Pons (tissue), 1 donor: ENCODE results near the gene MRPS7.

Experiments used
- DNase-seq: peaks from one replicate; pipeline ENCODE4 v3.0.0-alpha.2; 2016; ENCODE audit warnings: low spot score

Gene MRPS7

GRCh38 chr17:75261336-75262111, at the start of gene MRPS7, which contains the start of gene GGA3:
Gene MRPS7 (plus strand): TSS chr17:75261879. CDS start chr17:75261901, 22 bp downstream.
Gene GGA3 (minus strand): TSS chr17:75261606. CDS start chr17:75261587, 19 bp downstream.
- DNase-seq = peak; percentile 90

GRCh38 chr17:75218131-75218530, 43.5 kb upstream of the MRPS7 start:
- DNase-seq = no peak

DNA sequence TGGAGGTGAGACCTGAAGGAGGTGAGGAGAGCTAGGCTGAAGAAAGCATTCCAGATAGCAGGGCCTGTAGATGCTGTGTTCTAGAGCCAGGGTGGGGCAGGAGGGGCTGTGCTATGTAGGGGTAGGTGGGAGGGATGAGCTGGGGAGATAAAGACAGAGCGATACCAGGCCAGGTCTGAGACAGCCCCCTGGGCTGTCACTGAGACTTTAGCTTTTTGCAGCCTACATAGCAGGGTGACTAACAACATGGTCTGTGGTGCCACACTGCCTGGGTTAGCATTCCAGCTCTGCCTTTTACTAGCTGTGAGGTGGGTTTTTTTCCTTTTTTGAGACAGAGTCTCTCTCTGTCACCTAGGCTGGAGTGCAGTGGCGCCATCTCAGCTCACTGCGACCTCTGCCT, 41.9 kb upstream of the MRPS7 start:
- no peak for DNase-seq

GRCh38 chr17:75225016-75225415, 36.7 kb upstream of the MRPS7 start:
- DNase-seq = no peak

DNA sequence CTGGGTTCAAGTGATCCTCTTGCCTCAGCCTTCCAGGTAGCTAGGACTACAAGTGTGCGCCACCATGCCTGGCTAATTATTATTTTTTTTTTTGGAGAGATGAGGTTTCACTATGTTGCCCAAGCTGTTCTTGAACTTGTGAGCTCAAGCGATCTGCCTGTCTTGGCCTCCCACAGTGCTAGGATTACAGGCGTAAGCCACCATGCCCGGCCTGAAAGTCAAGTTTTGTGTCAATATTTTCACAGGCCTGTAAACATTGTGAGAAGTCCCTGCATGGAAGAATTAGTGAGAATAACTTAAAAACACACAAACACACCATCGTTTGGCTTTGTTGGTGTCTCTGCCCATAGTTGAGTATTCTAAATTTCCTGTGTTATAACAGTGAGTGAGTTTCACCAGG, 34.0 kb upstream of the MRPS7 start:
- DNase-seq = no peak

DNA sequence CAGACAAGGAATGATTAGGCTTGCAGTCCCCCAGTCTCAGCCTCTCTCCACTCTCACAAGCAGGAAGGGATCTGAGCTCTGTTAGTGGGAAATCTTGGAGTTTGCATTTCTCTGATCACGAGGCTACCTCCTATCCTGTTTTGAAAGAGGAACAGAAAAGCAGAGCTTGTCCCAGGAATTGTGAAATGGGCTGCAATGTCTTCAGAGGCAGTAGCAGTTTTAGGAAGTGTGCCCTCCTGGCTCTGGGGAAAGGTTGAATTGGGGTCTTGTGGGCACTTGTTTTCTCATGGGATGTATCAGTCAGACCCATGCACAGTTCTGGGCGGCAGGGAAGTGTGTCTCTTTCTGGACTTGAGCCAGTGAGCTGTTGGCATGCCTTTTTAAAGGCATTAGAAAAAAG, 33.4 kb upstream of the MRPS7 start:
- peak; percentile 77 for DNase-seq

GRCh38 chr17:75228847-75229246, 32.8 kb upstream of the MRPS7 start:
- no peak for DNase-seq

DNA sequence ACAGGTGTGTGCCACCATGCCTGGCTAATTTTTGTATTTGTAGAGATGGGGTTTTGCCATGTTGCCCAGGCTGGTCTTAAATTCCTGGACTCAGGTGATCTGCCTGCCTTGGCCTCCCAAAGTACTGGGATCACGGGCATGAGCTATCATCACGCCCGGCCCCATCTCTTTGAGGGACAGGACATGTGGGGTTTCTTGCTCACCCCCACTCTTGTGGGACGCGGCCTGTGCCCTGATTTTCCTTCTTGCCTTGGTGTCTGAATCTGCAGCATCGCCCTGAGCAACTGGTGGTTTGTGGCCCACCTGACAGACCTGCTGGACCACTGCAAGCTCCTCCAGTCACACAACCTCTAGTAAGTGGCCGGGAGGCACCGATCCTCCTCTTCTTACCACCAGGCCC, 30.6 kb upstream of the MRPS7 start:
- no peak for DNase-seq

DNA sequence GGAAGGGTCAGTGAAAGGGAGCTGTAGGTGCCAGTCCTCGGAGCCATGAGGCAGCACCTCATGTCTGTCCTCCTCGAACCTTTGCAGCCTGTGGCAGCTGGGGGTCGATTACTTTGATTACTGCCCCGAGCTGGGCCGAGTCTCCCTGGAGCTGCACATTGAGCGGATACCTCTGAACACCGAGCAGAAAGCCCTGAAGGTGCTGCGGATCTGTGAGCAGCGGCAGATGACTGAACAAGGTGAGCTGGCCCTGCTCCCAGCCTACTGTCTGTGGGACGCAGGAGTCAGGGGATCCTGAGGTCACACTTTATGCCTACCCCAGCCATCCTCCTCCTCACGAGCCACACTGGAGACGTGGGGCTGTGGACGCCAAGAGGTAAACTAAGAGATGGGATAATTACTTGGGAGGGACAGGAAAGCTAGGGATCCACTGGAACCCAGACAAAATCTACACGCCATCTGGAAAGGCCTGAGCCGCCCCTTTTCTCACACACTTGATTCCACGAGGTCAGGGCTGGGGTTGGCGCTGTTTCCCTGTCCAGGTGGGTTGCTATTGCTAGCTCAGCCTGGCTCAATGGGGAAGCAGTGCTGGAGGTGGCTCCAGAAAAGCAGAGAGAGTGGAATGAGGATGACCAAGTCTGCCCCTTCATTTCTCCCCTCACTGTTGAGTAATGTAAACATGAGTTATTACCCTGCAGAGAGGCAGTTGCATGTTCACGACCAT, 29.8 kb upstream of the MRPS7 start:
- DNase-seq = no peak

DNA sequence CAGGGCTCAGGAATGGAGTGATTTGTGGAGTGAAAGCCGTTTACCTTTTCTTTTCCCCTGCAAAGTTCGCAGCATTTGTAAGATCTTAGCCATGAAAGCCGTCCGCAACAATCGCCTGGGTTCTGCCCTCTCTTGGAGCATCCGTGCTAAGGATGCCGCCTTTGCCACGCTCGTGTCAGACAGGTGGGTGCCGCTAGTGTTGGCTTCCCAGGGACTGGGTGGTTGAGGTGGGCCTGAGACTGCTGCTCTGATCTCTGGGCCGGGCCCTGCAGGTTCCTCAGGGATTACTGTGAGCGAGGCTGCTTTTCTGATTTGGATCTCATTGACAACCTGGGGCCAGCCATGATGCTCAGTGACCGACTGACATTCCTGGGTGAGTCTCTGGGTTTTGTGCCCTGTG, 28.9 kb upstream of the MRPS7 start:
- DNase-seq = no peak

- DNase-seq = no peak
Measured at GRCh38 chr17:75237100-75238014, 24.3 kb upstream of the MRPS7 start.

GRCh38 chr17:75238020-75238580, 23.6 kb upstream of the MRPS7 start:
- DNase-seq = no peak

- DNase-seq = peak; percentile 55
Measured at GRCh38 chr17:75238684-75239191, 22.9 kb upstream of the MRPS7 start.

- DNase-seq = no peak
Measured at GRCh38 chr17:75239214-75239613, 22.5 kb upstream of the MRPS7 start.

GRCh38 chr17:75239778-75240393, 21.8 kb upstream of the MRPS7 start:
- DNase-seq = no peak

DNA sequence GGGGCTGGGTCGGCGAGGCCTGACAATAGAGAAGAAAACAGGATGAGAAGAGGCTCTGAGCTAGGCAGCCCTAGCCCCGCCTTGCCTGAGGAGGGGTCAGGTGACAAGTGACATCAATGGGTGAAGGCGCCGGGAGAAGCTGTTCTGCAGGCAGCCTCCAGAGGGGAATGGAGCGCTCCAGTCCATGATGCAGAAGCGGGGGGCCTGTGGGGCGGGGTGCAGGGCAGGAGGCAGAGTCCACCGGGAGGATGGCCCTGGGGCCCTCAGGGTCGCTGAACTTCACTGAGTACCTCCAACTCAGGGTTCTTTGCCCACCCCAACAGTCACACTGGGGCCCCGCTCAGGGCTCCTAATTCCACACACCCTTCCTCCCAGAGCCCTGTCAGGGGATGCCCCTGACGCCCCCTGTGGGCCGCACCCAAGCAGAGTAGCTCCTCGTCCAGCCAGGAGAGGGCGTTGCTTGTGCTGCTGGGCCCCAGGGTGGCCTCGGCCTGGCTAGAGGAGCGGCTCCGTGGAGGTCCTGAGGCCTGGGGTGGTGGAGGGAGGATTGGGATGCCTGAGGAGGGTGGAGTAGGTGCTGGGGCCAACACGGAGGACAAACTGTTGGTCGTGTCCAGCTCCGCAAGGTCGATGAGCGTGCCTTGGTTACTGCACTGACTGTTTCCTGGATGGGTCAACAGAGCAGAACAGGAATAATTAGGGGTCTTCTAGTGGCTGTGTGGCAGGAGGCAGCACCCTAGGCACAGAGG, 21.1 kb upstream of the MRPS7 start:
- no peak for DNase-seq

GRCh38 chr17:75241143-75241430, 20.6 kb upstream of the MRPS7 start:
- no peak for DNase-seq

- DNase-seq = no peak
Measured at GRCh38 chr17:75241502-75241901, 20.2 kb upstream of the MRPS7 start.

DNA sequence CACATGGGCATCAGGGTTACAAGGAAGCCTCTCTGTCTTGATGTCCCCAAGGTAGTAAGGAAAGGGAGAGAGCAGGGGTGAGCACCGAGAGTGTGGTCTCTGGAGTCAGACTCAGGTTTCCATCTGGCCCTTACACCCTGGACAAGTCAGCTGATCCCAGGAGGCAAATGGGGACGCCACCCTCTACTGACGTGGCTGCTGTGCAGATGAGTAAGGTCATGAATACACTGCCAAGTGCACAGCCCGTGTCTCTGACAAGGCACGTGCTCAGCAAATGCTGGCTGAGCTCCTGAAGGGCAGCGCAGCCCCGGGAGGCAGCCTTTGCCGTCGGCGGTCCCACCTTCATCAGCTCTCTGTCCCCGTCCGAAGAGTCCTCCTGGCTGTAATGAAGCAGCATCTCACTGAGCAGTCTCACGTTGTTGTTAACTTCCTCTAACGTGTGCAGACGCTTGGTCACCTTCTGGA, 19.7 kb upstream of the MRPS7 start:
- no peak for DNase-seq

DNA sequence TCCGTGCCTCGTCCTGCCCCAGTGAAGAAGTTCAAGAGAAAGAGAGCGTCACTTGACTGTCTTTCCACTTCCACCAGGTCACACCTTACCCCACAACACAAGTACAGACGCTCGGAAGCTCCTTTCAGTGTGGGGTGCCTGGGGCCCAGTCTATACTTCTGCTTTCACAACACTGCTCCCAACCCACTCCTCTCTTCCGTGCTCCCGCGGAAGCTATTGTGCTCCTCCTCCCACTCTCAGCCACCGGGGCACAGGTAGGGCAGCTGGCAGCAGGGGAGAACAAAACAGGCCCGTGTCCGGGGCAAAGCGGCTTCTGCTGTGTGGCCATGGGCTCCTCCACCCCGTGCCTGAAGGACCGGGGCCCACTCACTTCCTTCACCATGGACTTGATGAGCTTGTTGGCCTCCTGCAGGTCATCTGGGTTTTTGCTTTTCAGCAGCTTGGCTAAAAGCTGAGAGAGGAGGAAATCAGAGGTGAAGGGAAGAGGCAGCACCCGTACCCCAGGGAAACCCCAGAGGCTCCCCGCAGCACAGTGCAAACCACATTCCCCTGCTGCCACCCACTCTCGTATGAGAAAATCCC, 19.1 kb upstream of the MRPS7 start:
- peak; percentile 31 for DNase-seq
